ENCODE data around the gene DLK1.

Gene DLK1

GRCh38 chr14:100767788-100768536, 41.3 kb downstream of the DLK1 start:
- in situ Hi-C loops (cut with MboI; ENCODE audit: low pct_unique_long_range_greater_than_20kb, low sequenced_read_pairs, unreplicated experiment): no loop called here
- no peak for DNase-seq (ENCODE audit: low spot score)
- no peak for TF ChIP-seq CTCF (IDR thresholded peaks at IDR 0.05; ENCODE audit: extremely low read depth, insufficient read depth, missing control alignments)

GRCh38 chr14:100769035-100769939, 42.6 kb downstream of the DLK1 start:
- TF ChIP-seq CTCF (IDR thresholded peaks at IDR 0.05; ENCODE audit: extremely low read depth, insufficient read depth, missing control alignments): no peak
- in situ Hi-C loops (cut with MboI; ENCODE audit: low pct_unique_long_range_greater_than_20kb, low sequenced_read_pairs, unreplicated experiment): no loop called here
- DNase-seq (ENCODE audit: low spot score): no peak

- no peak for DNase-seq (ENCODE audit: low spot score)
- TF ChIP-seq CTCF (IDR thresholded peaks at IDR 0.05; ENCODE audit: extremely low read depth, insufficient read depth, missing control alignments): no peak
- in situ Hi-C loops (cut with MboI; ENCODE audit: low pct_unique_long_range_greater_than_20kb, low sequenced_read_pairs, unreplicated experiment): no loop called here
Measured at GRCh38 chr14:100770046-100770445, 43.4 kb downstream of the DLK1 start.

GRCh38 chr14:100770605-100771120, 44.0 kb downstream of the DLK1 start:
- TF ChIP-seq CTCF (IDR thresholded peaks at IDR 0.05; ENCODE audit: extremely low read depth, insufficient read depth, missing control alignments): no peak
- DNase-seq (ENCODE audit: low spot score): no peak
- in situ Hi-C loops (cut with MboI; ENCODE audit: low pct_unique_long_range_greater_than_20kb, low sequenced_read_pairs, unreplicated experiment): no loop called here

- in situ Hi-C loops (cut with MboI; ENCODE audit: low pct_unique_long_range_greater_than_20kb, low sequenced_read_pairs, unreplicated experiment): no loop called here
- DNase-seq (ENCODE audit: low spot score): no peak
- no peak for TF ChIP-seq CTCF (IDR thresholded peaks at IDR 0.05; ENCODE audit: extremely low read depth, insufficient read depth, missing control alignments)
Measured at GRCh38 chr14:100771121-100771800, 44.6 kb downstream of the DLK1 start.

- no peak for TF ChIP-seq CTCF (IDR thresholded peaks at IDR 0.05; ENCODE audit: extremely low read depth, insufficient read depth, missing control alignments)
- in situ Hi-C loops (cut with MboI; ENCODE audit: low pct_unique_long_range_greater_than_20kb, low sequenced_read_pairs, unreplicated experiment): no loop called here
- no peak for DNase-seq (ENCODE audit: low spot score)
Measured at GRCh38 chr14:100772607-100773165, 46.0 kb downstream of the DLK1 start.

Data from GM13977 (cell line).